ENCODE measurements around the gene ARVCF.

ARVCF gene

GRCh38 chr22:20009582-20010306 lies 6.9 kb downstream of the ARVCF start:
- H3K79me1 ChIP-seq (ENCODE audit: low read length), result no peaks in the 10 kb centered on the region

DNA sequence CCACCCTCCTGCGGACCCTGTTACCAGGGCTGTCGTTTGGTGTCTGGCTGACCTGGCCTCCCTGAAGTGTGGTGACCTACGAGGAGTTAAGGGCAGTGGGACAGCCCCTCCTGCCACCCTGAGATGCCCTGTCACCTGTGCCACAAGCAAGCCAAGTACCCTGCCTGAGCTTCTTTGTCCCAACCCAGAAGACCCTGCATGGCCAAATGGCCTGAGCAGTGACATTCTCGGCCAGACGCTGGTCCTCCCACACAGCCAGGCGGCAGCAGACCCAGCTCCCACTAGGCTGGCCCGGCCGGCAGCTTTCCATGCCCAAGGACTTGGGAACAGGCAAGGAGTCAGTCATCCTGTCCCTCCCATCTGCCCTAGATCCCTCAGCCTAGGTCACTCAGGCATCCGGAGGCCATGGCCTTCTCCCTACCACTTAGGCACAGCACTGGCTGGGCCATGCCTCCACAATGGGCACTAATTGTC lies 7.6 kb downstream of the ARVCF start:
- H3K14ac ChIP-seq (ENCODE audit: low read length), result no peak overlapping the region
- no peaks in the 10 kb centered on the region for H3K27me3 ChIP-seq (ENCODE audit: insufficient read depth, low read length)
- no peak for DNase-seq
- peaks cover 3% of the 10 kb centered on the region for H3K9me3 ChIP-seq (ENCODE audit: insufficient read depth, low read depth, low read length)
- no peak overlapping the region for H3K4me2 ChIP-seq (ENCODE audit: low read length)
- no peak overlapping the region for H3K4ac ChIP-seq (ENCODE audit: low read depth, low read length)
- H4K91ac ChIP-seq (ENCODE audit: low read depth, low read length), result no peak overlapping the region
- H4K8ac ChIP-seq (ENCODE audit: low read depth, low read length), result no peak overlapping the region
- H2BK120ac ChIP-seq (ENCODE audit: insufficient read depth, low read length, poor library complexity), result no peak overlapping the region
- H3K36me3 ChIP-seq (ENCODE audit: control insufficient read depth in 1 of 2, insufficient read depth in 2 of 2, low read length in 2 of 2), result no peaks in the 10 kb centered on the region
- H3K23ac ChIP-seq (ENCODE audit: low read length), result no peak overlapping the region
- H2BK12ac ChIP-seq (ENCODE audit: low read length), result no peak overlapping the region
- H3K27ac ChIP-seq (ENCODE audit: low read depth, low read length), result no peak overlapping the region
- no peak overlapping the region for H3K18ac ChIP-seq (ENCODE audit: low read length)
- no peak overlapping the region for H3K9ac ChIP-seq (ENCODE audit: low read length)
- H4K12ac ChIP-seq (ENCODE audit: low read depth, low read length), result no peak overlapping the region
- no peak overlapping the region for H2BK5ac ChIP-seq (ENCODE audit: low read depth, low read length, poor library complexity)
- no CpG with 5 or more reads among the region's 9 CpGs for WGBS (ENCODE audit: extremely low coverage, insufficient coverage, insufficient read length)
- H3K79me2 ChIP-seq (ENCODE audit: control insufficient read depth, insufficient read depth, low read length, poor library complexity), result no peaks in the 10 kb centered on the region
- no peak overlapping the region for H3K4me3 ChIP-seq (ENCODE audit: low read depth, low read length)
- no peaks in the 10 kb centered on the region for H3K79me1 ChIP-seq (ENCODE audit: low read length)
- H2AK5ac ChIP-seq (ENCODE audit: low read length), result no peak overlapping the region
- peaks cover 0 to 3% of the 10 kb centered on the region in 2 experiments for H3K4me1 ChIP-seq (ENCODE audit: control insufficient read depth in 1 of 2, insufficient read depth in 2 of 2, low read length in 2 of 2)
- no peak overlapping the region for H2AFZ ChIP-seq (ENCODE audit: insufficient read depth, low read length, poor library complexity)

More at GRCh38 chr22:20009582-20010306, 6.9 kb downstream of the ARVCF start:
- no peak overlapping the region for H2AFZ ChIP-seq (ENCODE audit: insufficient read depth, low read length, poor library complexity)
- no peak overlapping the region for H3K4ac ChIP-seq (ENCODE audit: low read depth, low read length)
- peak overlapping the region; percentile 25 for H4K91ac ChIP-seq (ENCODE audit: low read depth, low read length)
- H3K4me2 ChIP-seq (ENCODE audit: low read length), result no peak overlapping the region
- H3K4me1 ChIP-seq (ENCODE audit: control insufficient read depth in 1 of 2, insufficient read depth in 2 of 2, low read length in 2 of 2), result peaks cover 0 to 3% of the 10 kb centered on the region in 2 experiments
- H4K12ac ChIP-seq (ENCODE audit: low read depth, low read length), result no peak overlapping the region
- no peak overlapping the region for H3K23ac ChIP-seq (ENCODE audit: low read length)
- no peak overlapping the region for H2BK12ac ChIP-seq (ENCODE audit: low read length)
- H2AK5ac ChIP-seq (ENCODE audit: low read length), result no peak overlapping the region
- no peak overlapping the region for H2BK5ac ChIP-seq (ENCODE audit: low read depth, low read length, poor library complexity)
- H3K79me2 ChIP-seq (ENCODE audit: control insufficient read depth, insufficient read depth, low read length, poor library complexity), result no peaks in the 10 kb centered on the region
- whole genome bisulfite sequencing (ENCODE audit: extremely low coverage, insufficient coverage, insufficient read length), result no CpG with 5 or more reads among the region's 8 CpGs
- H3K4me3 ChIP-seq (ENCODE audit: low read depth, low read length), result no peak overlapping the region
- no peak for DNase-seq
- H3K9me3 ChIP-seq (ENCODE audit: insufficient read depth, low read depth, low read length), result peaks cover 3% of the 10 kb centered on the region
- no peak overlapping the region for H4K8ac ChIP-seq (ENCODE audit: low read depth, low read length)
- no peak overlapping the region for H3K27ac ChIP-seq (ENCODE audit: low read depth, low read length)
- H3K9ac ChIP-seq (ENCODE audit: low read length), result no peak overlapping the region
- H3K14ac ChIP-seq (ENCODE audit: low read length), result no peak overlapping the region
- no peaks in the 10 kb centered on the region for H3K27me3 ChIP-seq (ENCODE audit: insufficient read depth, low read length)
- no peaks in the 10 kb centered on the region for H3K36me3 ChIP-seq (ENCODE audit: control insufficient read depth in 1 of 2, insufficient read depth in 2 of 2, low read length in 2 of 2)
- H3K18ac ChIP-seq (ENCODE audit: low read length), result no peak overlapping the region
- H2BK120ac ChIP-seq (ENCODE audit: insufficient read depth, low read length, poor library complexity), result no peak overlapping the region

DNA sequence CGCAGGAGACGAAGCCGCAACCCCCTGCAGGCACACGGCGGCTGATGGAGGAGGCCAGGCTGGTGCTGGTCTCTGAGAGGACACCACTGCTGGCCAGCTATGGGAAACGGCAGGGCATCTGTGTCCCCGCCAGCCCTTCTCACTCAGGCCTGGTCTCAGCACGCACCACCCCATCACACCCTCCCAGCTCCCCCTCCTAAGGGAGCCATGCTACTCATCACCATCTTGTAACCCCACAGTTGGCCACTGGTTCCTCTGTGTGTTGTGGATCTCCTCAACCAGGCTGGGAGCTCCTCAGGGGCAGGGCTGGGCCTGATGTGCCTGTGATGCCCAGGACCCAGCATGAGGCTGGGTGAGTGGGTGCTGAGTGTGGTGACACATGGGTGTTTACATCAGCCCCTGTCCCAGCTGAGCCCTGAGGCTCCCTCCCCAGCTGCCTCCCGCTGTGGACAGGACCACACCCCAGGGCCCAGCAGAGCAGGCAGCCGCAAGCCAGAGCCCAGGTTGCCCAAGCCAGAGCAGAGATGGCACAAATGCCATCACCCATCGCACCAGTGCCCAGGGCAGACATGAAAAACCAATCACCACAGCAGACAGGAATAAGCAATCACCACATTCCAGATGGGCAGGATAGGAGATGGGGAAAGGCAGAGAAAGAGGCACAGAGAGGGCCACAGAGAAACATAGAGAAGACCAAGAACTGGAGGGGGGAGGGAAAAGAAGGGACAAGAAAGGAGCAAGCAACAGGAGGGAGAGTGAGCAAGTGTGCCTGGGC lies 8.2 kb downstream of the ARVCF start:
- no peak overlapping the region for H4K91ac ChIP-seq (ENCODE audit: low read depth, low read length)

GRCh38 chr22:20004464-20004863 lies 12.2 kb downstream of the ARVCF start:
- no peak overlapping the region for H2BK5ac ChIP-seq (ENCODE audit: low read depth, low read length, poor library complexity)
- H3K9ac ChIP-seq (ENCODE audit: low read length), result no peak overlapping the region
- H3K18ac ChIP-seq (ENCODE audit: low read length), result no peak overlapping the region
- H3K27me3 ChIP-seq (ENCODE audit: insufficient read depth, low read length), result no peaks in the 10 kb centered on the region
- no peak overlapping the region for H4K91ac ChIP-seq (ENCODE audit: low read depth, low read length)
- H3K79me1 ChIP-seq (ENCODE audit: low read length), result no peaks in the 10 kb centered on the region
- no peak overlapping the region for H4K12ac ChIP-seq (ENCODE audit: low read depth, low read length)
- WGBS (ENCODE audit: extremely low coverage, insufficient coverage, insufficient read length), result no CpG with 5 or more reads among the region's 3 CpGs
- no peak overlapping the region for H3K27ac ChIP-seq (ENCODE audit: low read depth, low read length)
- no peak overlapping the region for H2AK5ac ChIP-seq (ENCODE audit: low read length)
- H3K4ac ChIP-seq (ENCODE audit: low read depth, low read length), result no peak overlapping the region
- H3K4me2 ChIP-seq (ENCODE audit: low read length), result no peak overlapping the region
- no peak for DNase-seq
- no peak overlapping the region for H2BK120ac ChIP-seq (ENCODE audit: insufficient read depth, low read length, poor library complexity)
- H3K9me3 ChIP-seq (ENCODE audit: insufficient read depth, low read depth, low read length), result peaks cover under 1% of the 10 kb centered on the region
- H3K36me3 ChIP-seq (ENCODE audit: control insufficient read depth in 1 of 2, insufficient read depth in 2 of 2, low read length in 2 of 2), result no peaks in the 10 kb centered on the region
- H3K23ac ChIP-seq (ENCODE audit: low read length), result no peak overlapping the region
- H2AFZ ChIP-seq (ENCODE audit: insufficient read depth, low read length, poor library complexity), result no peak overlapping the region
- no peak overlapping the region for H2BK12ac ChIP-seq (ENCODE audit: low read length)
- H3K14ac ChIP-seq (ENCODE audit: low read length), result no peak overlapping the region
- H3K4me3 ChIP-seq (ENCODE audit: low read depth, low read length), result no peak overlapping the region
- H4K8ac ChIP-seq (ENCODE audit: low read depth, low read length), result no peak overlapping the region
- H3K79me2 ChIP-seq (ENCODE audit: control insufficient read depth, insufficient read depth, low read length, poor library complexity), result no peaks in the 10 kb centered on the region
- no peaks in the 10 kb centered on the region for H3K4me1 ChIP-seq (ENCODE audit: control insufficient read depth in 1 of 2, insufficient read depth in 2 of 2, low read length in 2 of 2)

More for the DNA sequence above, 8.2 kb downstream of the ARVCF start:
- Histone ChIP-seq H4K12ac (ENCODE audit: low read depth, low read length) (no peak overlapping the region), H3K4me2 (ENCODE audit: low read length) (no peak overlapping the region), H3K23ac (ENCODE audit: low read length) (no peak overlapping the region), H2AFZ (ENCODE audit: insufficient read depth, low read length, poor library complexity) (no peak overlapping the region), H3K27ac (ENCODE audit: low read depth, low read length) (no peak overlapping the region), H3K18ac (ENCODE audit: low read length) (no peak overlapping the region), H4K8ac (ENCODE audit: low read depth, low read length) (no peak overlapping the region), H2AK5ac (ENCODE audit: low read length) (no peak overlapping the region), H3K36me3 (ENCODE audit: control insufficient read depth in 1 of 2, insufficient read depth in 2 of 2, low read length in 2 of 2) (no peaks in the 10 kb centered on the region), H3K14ac (ENCODE audit: low read length) (no peak overlapping the region), H3K4ac (ENCODE audit: low read depth, low read length) (no peak overlapping the region), H3K9ac (ENCODE audit: low read length) (no peak overlapping the region), H3K79me2 (ENCODE audit: control insufficient read depth, insufficient read depth, low read length, poor library complexity) (no peaks in the 10 kb centered on the region), H3K27me3 (ENCODE audit: insufficient read depth, low read length) (no peaks in the 10 kb centered on the region), H2BK120ac (ENCODE audit: insufficient read depth, low read length, poor library complexity) (no peak overlapping the region), H3K9me3 (ENCODE audit: insufficient read depth, low read depth, low read length) (peaks cover 3% of the 10 kb centered on the region), H3K4me3 (ENCODE audit: low read depth, low read length) (no peak overlapping the region), H2BK12ac (ENCODE audit: low read length) (no peak overlapping the region), H2BK5ac (ENCODE audit: low read depth, low read length, poor library complexity) (no peak overlapping the region), H3K79me1 (ENCODE audit: low read length) (no peaks in the 10 kb centered on the region), H3K4me1 (ENCODE audit: control insufficient read depth in 1 of 2, insufficient read depth in 2 of 2, low read length in 2 of 2) (peaks cover 0 to 3% of the 10 kb centered on the region in 2 experiments)
- no CpG with 5 or more reads among the region's 11 CpGs for WGBS (ENCODE audit: extremely low coverage, insufficient coverage, insufficient read length)
- peak in 1 of 2 donors; percentile 33 for DNase-seq
